Transverse colon (tissue), 4 donors: ENCODE results near the gene THY1. TPM values are rescaled to one million over a fixed set of nuclear protein-coding genes. Genes with fewer than 3 reads are reported as not detected.
A peak's percentile ranks its signal among the peaks of the same experiment; 100 is the strongest.

ENCODE experiments used
- DNase-seq: peaks from one replicate; pipeline ENCODE4 v3.0.0-alpha.2; 2019
- H3K27ac ChIP-seq, 4 donors: fragments of 200-600 bp; sonication (generic); 2 replicates each; pipeline ENCODE4 v1.5.1; 2016 to 2018; ENCODE audit warnings: inconsistent platforms in 4 of 4
- H3K27me3 ChIP-seq: fragments of 200-600 bp; sonication (generic); 2 replicates; pipeline ENCODE4 v1.5.1; 2017; ENCODE audit warnings: inconsistent platforms
- H3K36me3 ChIP-seq, 4 donors: fragments of 200-600 bp; sonication (generic); 2 replicates each; pipeline ENCODE4 v1.5.1; 2017 to 2019; ENCODE audit warnings: inconsistent platforms in 4 of 4
- H3K4me1 ChIP-seq, 4 donors: fragments of 200-600 bp; sonication (generic); 2 replicates each; pipeline ENCODE4 v1.5.1; 2017 to 2020; ENCODE audit warnings: inconsistent platforms in 4 of 4
- H3K4me3 ChIP-seq, 4 donors: fragments of 200-600 bp; sonication (generic); 1 replicate in 1 of 4; 2 replicates in 3 of 4; pipeline versions ENCODE4 v1.5.1 to v1.6.1; 2017 to 2019; ENCODE audit warnings: inconsistent platforms in 4 of 4
- H3K9me3 ChIP-seq, 2 donors: fragments of 200-600 bp; sonication (generic); 2 replicates each; pipeline ENCODE4 v1.5.1; 2017 to 2019; ENCODE audit warnings: inconsistent platforms in 2 of 2
- EP300 ChIP-seq: sonication (generic); formaldehyde crosslinking; IDR thresholded peaks from one replicate; pipeline ENCODE4 v1.6.1; 2017; ENCODE audit warnings: antibody characterized with exemption, low read depth
- POLR2A ChIP-seq: fragments of 450-650 bp; IDR thresholded peaks from one replicate; pipeline ENCODE4 v1.6.1; 2016; ENCODE audit warnings: antibody characterized with exemption, mild to moderate bottlenecking, moderate library complexity
- POLR2AphosphoS5 ChIP-seq, 3 donors: sonication (generic); formaldehyde crosslinking; IDR thresholded peaks; one replicate each; pipeline ENCODE4 v1.6.1; 2016; ENCODE audit warnings: antibody characterized with exemption in 3 of 3
- WGBS, 2 donors: methylation state at CpG; one replicate each; pipeline ENCODE4 v1.1.5; 2018; ENCODE audit warnings: low coverage in 1 of 2; 5-methylcytosine and 5-hydroxymethylcytosine counted together
- in situ Hi-C, 4 donors: fragments of 200-750 bp; cut with MboI; loops; one replicate each; pipeline versions ENCODE4 v1.15.0 to v1.15.1; 2017; ENCODE audit warnings: low sequenced_read_pairs in 3 of 4, low pct_ligation_motif_present in 1 of 4, low pct_unique_long_range_greater_than_20kb in 1 of 4
- intact Hi-C: fragments of 100-400 bp; cut with DNase I; formaldehyde crosslinking; loops from one replicate; pipeline ENCODE4 v1.15.1; 2023; ENCODE audit warnings: low total_unique reads
- total RNA-seq, 4 donors: library from RNA; depleted of rRNA; stranded (reverse); fragments of >200 nt; gene quantifications; one replicate each; pipeline ENCODE4 v1.1.0, GENCODE V29; 2016
- TF ChIP-seq, protein P1 (sequence below), 5 experiments: fragments of 200-600 bp in 3 of 5; fragments of 450-650 bp in 2 of 5; sonication (generic) in 3 of 5; IDR thresholded peaks; 1 replicate in 2 of 5; 2 replicates in 3 of 5; pipeline ENCODE4 v1.5.1; 2016 to 2017; ENCODE audit warnings: antibody characterized with exemption in 5 of 5, inconsistent platforms in 3 of 5, mild to moderate bottlenecking in 2 of 5, moderate library complexity in 1 of 5

Gene THY1
- total RNA-seq, 4 donors from 2014 or later: 5.6 to 17.6 (median 12.8) TPM

GRCh38 chr11:119416606-119417580 lies 6.1 kb downstream of the THY1 start:
- Histone ChIP-seq H3K27ac (peak overlapping the region in 1 of 4 donors; percentile 34), H3K9me3 (no peaks in the 10 kb centered on the region), H3K27me3 (peaks cover 16% of the 10 kb centered on the region), H3K4me3 (no peak overlapping the region), H3K4me1 (peaks cover 0 to 4% (median 0%) of the 10 kb centered on the region in 4 donors), H3K36me3 (no peaks in the 10 kb centered on the region)
- in situ Hi-C loops: no loop called here
- intact Hi-C loops: no loop called here
- TF ChIP-seq EP300: no peak
- no peak for TF ChIP-seq POLR2AphosphoS5 (IDR thresholded peaks at IDR 0.05)
- 67 to 86% methylated on average over 1 to 16 of the region's 16 CpGs for WGBS, 2 donors
- no peak for DNase-seq

DNA sequence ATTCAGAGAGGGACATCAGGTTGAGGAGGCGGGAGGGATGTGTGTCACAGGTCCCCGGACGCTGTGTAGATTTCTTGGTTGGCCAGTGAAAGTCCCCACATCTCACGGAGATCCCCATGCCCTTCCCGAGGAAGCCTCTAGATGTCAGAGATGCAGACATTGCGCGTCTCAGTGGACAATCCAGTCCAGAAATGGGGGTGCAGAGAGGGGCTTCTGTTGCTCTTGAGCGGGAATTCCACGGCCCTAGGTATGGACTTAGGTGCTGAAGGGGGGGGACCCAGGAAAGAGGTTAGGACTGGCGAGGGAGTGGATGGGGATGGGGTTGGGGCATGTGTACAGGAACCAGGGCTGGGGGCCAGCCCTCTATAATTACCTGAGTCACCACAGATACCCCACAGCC lies 7.0 kb downstream of the THY1 start:
- no peaks in the 10 kb centered on the region for H3K36me3 ChIP-seq
- no peaks in the 10 kb centered on the region for H3K4me1 ChIP-seq
- no peaks in the 10 kb centered on the region for H3K9me3 ChIP-seq
- in situ Hi-C loops (no loop called here), intact Hi-C loops (no loop called here)
- no peak overlapping the region for H3K4me3 ChIP-seq
- peaks cover 9% of the 10 kb centered on the region for H3K27me3 ChIP-seq
- no peak overlapping the region for H3K27ac ChIP-seq
- TF ChIP-seq EP300 (no peak), POLR2A (no peak), POLR2AphosphoS5 (IDR thresholded peaks at IDR 0.05) (no peak)
- TF ChIP-seq, protein P1, sequence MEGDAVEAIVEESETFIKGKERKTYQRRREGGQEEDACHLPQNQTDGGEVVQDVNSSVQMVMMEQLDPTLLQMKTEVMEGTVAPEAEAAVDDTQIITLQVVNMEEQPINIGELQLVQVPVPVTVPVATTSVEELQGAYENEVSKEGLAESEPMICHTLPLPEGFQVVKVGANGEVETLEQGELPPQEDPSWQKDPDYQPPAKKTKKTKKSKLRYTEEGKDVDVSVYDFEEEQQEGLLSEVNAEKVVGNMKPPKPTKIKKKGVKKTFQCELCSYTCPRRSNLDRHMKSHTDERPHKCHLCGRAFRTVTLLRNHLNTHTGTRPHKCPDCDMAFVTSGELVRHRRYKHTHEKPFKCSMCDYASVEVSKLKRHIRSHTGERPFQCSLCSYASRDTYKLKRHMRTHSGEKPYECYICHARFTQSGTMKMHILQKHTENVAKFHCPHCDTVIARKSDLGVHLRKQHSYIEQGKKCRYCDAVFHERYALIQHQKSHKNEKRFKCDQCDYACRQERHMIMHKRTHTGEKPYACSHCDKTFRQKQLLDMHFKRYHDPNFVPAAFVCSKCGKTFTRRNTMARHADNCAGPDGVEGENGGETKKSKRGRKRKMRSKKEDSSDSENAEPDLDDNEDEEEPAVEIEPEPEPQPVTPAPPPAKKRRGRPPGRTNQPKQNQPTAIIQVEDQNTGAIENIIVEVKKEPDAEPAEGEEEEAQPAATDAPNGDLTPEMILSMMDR (IDR thresholded peaks at IDR 0.05): no peak
- 80 to 91% methylated on average over 1 to 10 of the region's 10 CpGs for WGBS, 2 donors
- DNase-seq: no peak

DNA sequence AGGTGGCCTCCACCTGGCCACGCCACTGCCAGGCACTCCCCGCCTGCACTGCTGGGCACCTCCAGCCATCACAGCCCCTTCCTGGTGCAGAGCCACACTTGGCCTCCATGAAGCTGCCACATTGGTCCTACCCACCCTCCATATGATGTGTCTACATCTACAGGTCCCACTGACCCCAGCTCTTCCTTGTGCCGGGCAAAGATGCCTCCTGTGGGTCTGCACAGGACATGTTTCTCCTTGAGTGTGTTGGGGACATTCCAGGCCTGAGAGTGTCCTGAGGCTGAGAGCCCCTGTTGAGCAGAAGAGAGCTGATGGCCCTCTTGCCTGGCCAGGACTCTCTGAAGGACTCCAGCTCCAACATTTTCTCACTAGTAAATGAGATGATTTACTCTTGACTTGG lies 7.5 kb downstream of the THY1 start:
- H3K27me3 ChIP-seq: peaks cover 5% of the 10 kb centered on the region
- no peak overlapping the region for H3K4me3 ChIP-seq
- no peak overlapping the region for H3K27ac ChIP-seq
- H3K36me3 ChIP-seq: no peaks in the 10 kb centered on the region
- no peaks in the 10 kb centered on the region for H3K9me3 ChIP-seq
- in situ Hi-C loops (no loop called here), intact Hi-C loops (no loop called here)
- TF ChIP-seq, protein P1 (IDR thresholded peaks at IDR 0.05): no peak
- TF ChIP-seq POLR2AphosphoS5 (IDR thresholded peaks at IDR 0.05) (no peak), EP300 (no peak), POLR2A (no peak)
- no peak for DNase-seq
- no peaks in the 10 kb centered on the region for H3K4me1 ChIP-seq
- 89% methylated on average over 3 of the region's 3 CpGs; no CpG with 5 or more reads in 1 of the 2 donors for WGBS, 2 donors

- no peak for DNase-seq
- TF ChIP-seq POLR2A (no peak), POLR2AphosphoS5 (IDR thresholded peaks at IDR 0.05) (no peak), EP300 (no peak)
- TF ChIP-seq, protein P1 (IDR thresholded peaks at IDR 0.05): no peak
- Histone ChIP-seq H3K9me3 (no peaks in the 10 kb centered on the region), H3K4me1 (no peaks in the 10 kb centered on the region), H3K36me3 (no peaks in the 10 kb centered on the region), H3K27me3 (no peaks in the 10 kb centered on the region), H3K4me3 (no peak overlapping the region), H3K27ac (no peak overlapping the region)
- intact Hi-C loops: no loop called here
- in situ Hi-C loops: no loop called here
Measured at GRCh38 chr11:119414734-119415133, 8.2 kb downstream of the THY1 start.
